GM06990 (cell line): ENCODE data around the gene TUBB4A.

Experiments
- DNase-seq: peaks from one replicate; pipeline ENCODE4 v3.0.0-alpha.2; 2011; ENCODE audit not compliant: insufficient read length; ENCODE audit errors: extremely low read depth
- H3K27me3 ChIP-seq: replicated peaks from 2 replicates; pipeline ENCODE4 v1.6.0; 2011; ENCODE audit warnings: low read length; ENCODE audit not compliant: control insufficient read depth, insufficient read depth
- H3K36me3 ChIP-seq: 2 replicates; pipeline ENCODE4 v1.5.1; 2011; ENCODE audit warnings: low read length; ENCODE audit not compliant: control insufficient read depth, insufficient read depth
- H3K4me3 ChIP-seq: replicated peaks from 2 replicates; pipeline ENCODE4 v1.5.1; 2011; ENCODE audit warnings: low read depth, mild to moderate bottlenecking, control low read depth, low read length
- CTCF ChIP-seq: IDR thresholded peaks from 2 replicates; pipeline ENCODE4 v1.5.1; 2011; ENCODE audit warnings: low read length, control low read depth, mild to moderate bottlenecking, inconsistent platforms; ENCODE audit not compliant: insufficient read depth, poor library complexity, severe bottlenecking

Gene TUBB4A

GRCh38 chr19:6483235-6483634 is 18.9 kb downstream of the TUBB4A start:
- H3K27me3 ChIP-seq, result no peaks in the 10 kb centered on the region
- H3K36me3 ChIP-seq, result peaks cover 7% of the 10 kb centered on the region
- no peak for TF ChIP-seq CTCF
- no peak overlapping the region for H3K4me3 ChIP-seq
- no peak for DNase-seq

- no peak overlapping the region; the same call in 1 of the 2 replicates for H3K4me3 ChIP-seq
- no peak for DNase-seq
- no peaks in the 10 kb centered on the region for H3K27me3 ChIP-seq
- peaks cover 7% of the 10 kb centered on the region for H3K36me3 ChIP-seq
- no peak for TF ChIP-seq CTCF
Measured at GRCh38 chr19:6482343-6482686, 19.8 kb downstream of the TUBB4A start.

- peaks cover 12% of the 10 kb centered on the region for H3K36me3 ChIP-seq
- peak; percentile 62 for TF ChIP-seq CTCF
- peak within 1 kb of the TSS; percentile 79 for H3K4me3 ChIP-seq
- DNase-seq, result peak; percentile 84
- H3K27me3 ChIP-seq, result no peaks in the 10 kb centered on the region
Measured at GRCh38 chr19:6481541-6482342, 20.4 kb downstream of the TUBB4A start, which contains the start of gene DENND1C. Gene DENND1C, minus strand, starts transcription at chr19:6481787. Its CDS starts 92 bp downstream, at chr19:6481695.

GRCh38 chr19:6480848-6481415 is 21.2 kb downstream of the TUBB4A start:
- H3K36me3 ChIP-seq, result peaks cover 18% of the 10 kb centered on the region
- DNase-seq, result no peak
- no peaks in the 10 kb centered on the region for H3K27me3 ChIP-seq
- H3K4me3 ChIP-seq, result peak overlapping the region; percentile 79
- no peak for TF ChIP-seq CTCF

- H3K36me3 ChIP-seq, result peaks cover 27% of the 10 kb centered on the region
- no peaks in the 10 kb centered on the region for H3K27me3 ChIP-seq
- no peak overlapping the region for H3K4me3 ChIP-seq
- TF ChIP-seq CTCF, result no peak
- no peak for DNase-seq
Measured at GRCh38 chr19:6479836-6480398, 22.2 kb downstream of the TUBB4A start.
